Measurements from ENCODE around the gene CEP152. TPM values are rescaled to one million over a fixed set of nuclear protein-coding genes. Genes with fewer than 3 reads are reported as not detected.

CEP152 gene
- total and polyA plus RNA-seq, 10 of the 15 experiments (the other 5 are each of a cell fraction or from before 2014, with no cell fraction given), result 5.3 to 22.6 (median 14.2) TPM

DNA sequence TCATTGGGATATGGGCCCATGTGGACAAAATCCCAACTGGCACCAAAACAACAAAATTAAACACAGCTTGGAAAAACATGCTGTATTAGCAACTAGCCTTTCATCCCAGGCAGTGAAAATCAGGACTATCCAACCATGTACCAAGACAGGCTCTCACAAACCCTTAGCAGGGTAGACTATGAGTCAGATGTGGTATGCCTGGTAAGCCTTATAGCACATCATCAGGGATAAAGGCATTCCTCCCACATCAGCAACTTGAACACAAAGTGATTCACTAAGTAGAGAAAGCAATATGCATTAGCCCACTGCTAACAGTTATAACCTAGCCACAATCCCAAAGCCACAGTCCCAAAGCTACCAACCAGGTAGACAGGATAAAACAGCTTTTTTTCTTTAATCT is 8.0 kb downstream of the CEP152 start (continued):
- TF ChIP-seq, protein P1, sequence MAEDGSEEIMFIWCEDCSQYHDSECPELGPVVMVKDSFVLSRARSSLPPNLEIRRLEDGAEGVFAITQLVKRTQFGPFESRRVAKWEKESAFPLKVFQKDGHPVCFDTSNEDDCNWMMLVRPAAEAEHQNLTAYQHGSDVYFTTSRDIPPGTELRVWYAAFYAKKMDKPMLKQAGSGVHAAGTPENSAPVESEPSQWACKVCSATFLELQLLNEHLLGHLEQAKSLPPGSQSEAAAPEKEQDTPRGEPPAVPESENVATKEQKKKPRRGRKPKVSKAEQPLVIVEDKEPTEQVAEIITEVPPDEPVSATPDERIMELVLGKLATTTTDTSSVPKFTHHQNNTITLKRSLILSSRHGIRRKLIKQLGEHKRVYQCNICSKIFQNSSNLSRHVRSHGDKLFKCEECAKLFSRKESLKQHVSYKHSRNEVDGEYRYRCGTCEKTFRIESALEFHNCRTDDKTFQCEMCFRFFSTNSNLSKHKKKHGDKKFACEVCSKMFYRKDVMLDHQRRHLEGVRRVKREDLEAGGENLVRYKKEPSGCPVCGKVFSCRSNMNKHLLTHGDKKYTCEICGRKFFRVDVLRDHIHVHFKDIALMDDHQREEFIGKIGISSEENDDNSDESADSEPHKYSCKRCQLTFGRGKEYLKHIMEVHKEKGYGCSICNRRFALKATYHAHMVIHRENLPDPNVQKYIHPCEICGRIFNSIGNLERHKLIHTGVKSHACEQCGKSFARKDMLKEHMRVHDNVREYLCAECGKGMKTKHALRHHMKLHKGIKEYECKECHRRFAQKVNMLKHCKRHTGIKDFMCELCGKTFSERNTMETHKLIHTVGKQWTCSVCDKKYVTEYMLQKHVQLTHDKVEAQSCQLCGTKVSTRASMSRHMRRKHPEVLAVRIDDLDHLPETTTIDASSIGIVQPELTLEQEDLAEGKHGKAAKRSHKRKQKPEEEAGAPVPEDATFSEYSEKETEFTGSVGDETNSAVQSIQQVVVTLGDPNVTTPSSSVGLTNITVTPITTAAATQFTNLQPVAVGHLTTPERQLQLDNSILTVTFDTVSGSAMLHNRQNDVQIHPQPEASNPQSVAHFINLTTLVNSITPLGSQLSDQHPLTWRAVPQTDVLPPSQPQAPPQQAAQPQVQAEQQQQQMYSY (CRISPR knock-in tag; IDR thresholded peaks at IDR 0.05), result no peak

DNA sequence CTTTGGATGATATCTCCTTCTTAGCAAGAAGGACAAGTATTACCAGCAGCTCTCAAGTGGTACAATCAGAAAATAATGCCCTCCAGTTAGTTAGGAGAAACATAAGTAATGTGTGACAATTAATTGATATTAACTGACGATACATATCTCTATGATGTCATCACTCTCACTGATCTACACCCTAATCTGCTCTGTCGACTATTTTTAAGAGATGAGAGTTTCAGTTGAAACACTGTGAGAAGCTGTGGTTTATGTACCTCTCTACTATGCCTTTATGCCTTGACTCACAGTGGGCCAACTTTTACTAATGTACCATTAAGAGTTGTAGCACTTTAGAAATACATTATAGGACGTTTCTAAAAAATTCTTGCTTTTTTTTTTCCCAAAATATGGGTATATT is 8.6 kb downstream of the CEP152 start:
- H3K27ac ChIP-seq (ENCODE audit: control insufficient read depth, insufficient read depth), result no peak overlapping the region
- H3K9me3 ChIP-seq (replicated peaks; ENCODE audit: control insufficient read depth, insufficient read depth, low read length), result no peaks in the 10 kb centered on the region
- ChIA-PET SMC1A (ENCODE audit: uncharacterized antibody, unreplicated experiment) (interaction anchor here (0.6 to 6.2 kb wide), 12 partner anchors 8 to 446 kb away, joined by 3 to 32 read pairs (median 4); partner anchors contain the start of genes CEP152 and EID1), CTCF (interaction anchor here (0.6 to 7.4 kb wide), 14 partner anchors 9 to 472 kb away, joined by 3 to 69 read pairs (median 4); partner anchors contain the start of genes CEP152 and SHC4), POLR2A (interaction anchor here (2.1 kb wide), 1 partner anchor 8 kb away, joined by 11 read pairs; the partner anchor contains the start of gene CEP152), RAD21 (ENCODE audit: unreplicated experiment) (interaction anchor here (0.6 to 5.6 kb wide), 7 partner anchors 8 to 450 kb away, joined by 3 to 50 read pairs (median 6); partner anchors contain the start of genes CEP152 and EID1)
- no peak for DNase-seq (ENCODE audit: low read depth, low spot score)
- H4K20me1 ChIP-seq (ENCODE audit: control insufficient read depth, insufficient read depth), result no peaks in the 10 kb centered on the region
- peaks cover 9% of the 10 kb centered on the region for H3K4me1 ChIP-seq (ENCODE audit: control insufficient read depth, insufficient read depth, low read length)
- H3K79me2 ChIP-seq (ENCODE audit: control insufficient read depth, insufficient read depth, low read length), result peaks cover 40% of the 10 kb centered on the region
- no peak overlapping the region for H3K9ac ChIP-seq (ENCODE audit: control insufficient read depth, insufficient read depth, low read length)
- in situ Hi-C loops (cut with MboI), result loop anchor here (25.0 kb wide), 1 partner anchor 640 kb away; no protein-coding TSS in a partner anchor
- H3K27me3 ChIP-seq (replicated peaks in 1 of 2; ENCODE audit: control insufficient read depth in 2 of 2, insufficient read depth in 2 of 2, low read length in 1 of 2), result no peaks in the 10 kb centered on the region
- ATAC-seq, result peak; percentile 84
- no peak for FAIRE-seq
- H2AFZ ChIP-seq (ENCODE audit: control insufficient read depth, low read depth, low read length), result no peak overlapping the region
- H3K36me3 ChIP-seq (ENCODE audit: control insufficient read depth in 2 of 2, insufficient read depth in 2 of 2, low read length in 1 of 2), result peaks cover 0 to 9% of the 10 kb centered on the region in 2 experiments
- no peak overlapping the region for H3K4me2 ChIP-seq (ENCODE audit: control insufficient read depth, insufficient read depth)
- no peak overlapping the region for H3K4me3 ChIP-seq
- BruUV-seq (replicated peaks), result no TSS peak
- 67% methylated on average over 3 of the region's 3 CpGs for WGBS (ENCODE audit: insufficient coverage, insufficient replicate concordance, low lambda C conversion rate, missing lambda C conversion rate)
- intact Hi-C loops (cut with micrococcal nuclease; ENCODE audit: unreplicated experiment), result no loop called here
- TF ChIP-seq, protein P2, sequence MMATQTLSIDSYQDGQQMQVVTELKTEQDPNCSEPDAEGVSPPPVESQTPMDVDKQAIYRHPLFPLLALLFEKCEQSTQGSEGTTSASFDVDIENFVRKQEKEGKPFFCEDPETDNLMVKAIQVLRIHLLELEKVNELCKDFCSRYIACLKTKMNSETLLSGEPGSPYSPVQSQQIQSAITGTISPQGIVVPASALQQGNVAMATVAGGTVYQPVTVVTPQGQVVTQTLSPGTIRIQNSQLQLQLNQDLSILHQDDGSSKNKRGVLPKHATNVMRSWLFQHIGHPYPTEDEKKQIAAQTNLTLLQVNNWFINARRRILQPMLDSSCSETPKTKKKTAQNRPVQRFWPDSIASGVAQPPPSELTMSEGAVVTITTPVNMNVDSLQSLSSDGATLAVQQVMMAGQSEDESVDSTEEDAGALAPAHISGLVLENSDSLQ (IDR thresholded peaks at IDR 0.05), result no peak
- no peak for TF ChIP-seq EP300 (IDR thresholded peaks at IDR 0.05; ENCODE audit: borderline replicate concordance in 1 of 2, control insufficient read depth in 1 of 2, low read depth in 2 of 2, low read length in 2 of 2)
- TF ChIP-seq YBX1 (IDR thresholded peaks at IDR 0.05), result no peak
- TF ChIP-seq ZBED1 (IDR thresholded peaks at IDR 0.05; ENCODE audit: borderline replicate concordance), result no peak
- no peak for TF ChIP-seq SUZ12 (IDR thresholded peaks at IDR 0.05; ENCODE audit: unreplicated experiment)
- TF ChIP-seq ATF2 (IDR thresholded peaks at IDR 0.05; ENCODE audit: low read length), result 0 out of 2 replicates have a peak, but pooled peaks have one; percentile 14
- no peak for TF ChIP-seq BACH1 (IDR thresholded peaks at IDR 0.05; ENCODE audit: borderline replicate concordance)
- TF ChIP-seq SMARCA5 (IDR thresholded peaks at IDR 0.05), result no peak
- no peak for TF ChIP-seq CBFB (IDR thresholded peaks at IDR 0.05; ENCODE audit: low read depth)
- no peak for TF ChIP-seq JUND (IDR thresholded peaks at IDR 0.05; ENCODE audit: low read depth, low read length)
- TF ChIP-seq SP1 (IDR thresholded peaks at IDR 0.05; ENCODE audit: low read depth, low read length), result no peak
- TF ChIP-seq JUNB (IDR thresholded peaks at IDR 0.05), result no peak
- TF ChIP-seq ATF7 (IDR thresholded peaks at IDR 0.05; ENCODE audit: low read depth), result peak; percentile 98
- no peak for TF ChIP-seq BRCA1 (IDR thresholded peaks at IDR 0.05; ENCODE audit: low read depth, low read length)
